ENCODE results near the gene TMEM156.

DNA sequence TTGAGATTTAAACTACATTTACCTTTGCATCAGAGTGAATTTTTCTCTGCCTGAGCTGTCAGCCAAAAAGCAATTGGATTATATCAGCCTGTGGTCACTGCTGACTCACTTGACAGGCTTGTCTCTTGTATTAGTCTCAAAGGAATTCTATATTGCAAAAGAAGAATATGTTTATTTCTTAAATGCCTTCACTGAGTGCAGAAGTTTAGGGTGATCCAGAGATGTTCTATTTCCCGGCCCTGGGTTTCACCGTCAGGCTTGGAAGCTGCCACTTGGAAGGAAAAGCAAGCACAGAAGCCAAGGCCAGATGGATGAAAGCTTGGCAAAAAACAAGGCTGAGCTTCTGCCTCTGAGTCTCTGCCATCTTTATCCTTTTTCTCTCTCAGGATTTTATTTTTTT, 83.7 kb downstream of the TMEM156 start:
- TF ChIP-seq CTCF (IDR thresholded peaks at IDR 0.05) (no peak), POLR2AphosphoS5 (IDR thresholded peaks at IDR 0.05) (no peak), POLR2A (IDR thresholded peaks at IDR 0.05) (no peak)

All from breast epithelium (tissue), 3 donors.